Fibroblast of skin of scalp (primary cell): ENCODE results near the gene MAMSTR. TPM values are rescaled to one million over a fixed set of nuclear protein-coding genes. Genes with fewer than 3 reads are reported as not detected.
"Not testable (repeated sequence)": the region's sequence is repeated elsewhere in the genome, so short reads cannot be mapped to it uniquely, and the experiment has no call there.

Experiments used
- DNase-seq: peaks from one replicate; pipeline ENCODE4 v3.0.0-alpha.2; 2013
- polyA plus RNA-seq, 2 experiments: library from polyadenylated mRNA; unstranded; fragments of 120-200 nt; gene quantifications; one replicate each; pipeline ENCODE4 v1.2.1, GENCODE V29; 2013; ENCODE audit not compliant: insufficient read length in 2 of 2

MAMSTR gene, protein sequence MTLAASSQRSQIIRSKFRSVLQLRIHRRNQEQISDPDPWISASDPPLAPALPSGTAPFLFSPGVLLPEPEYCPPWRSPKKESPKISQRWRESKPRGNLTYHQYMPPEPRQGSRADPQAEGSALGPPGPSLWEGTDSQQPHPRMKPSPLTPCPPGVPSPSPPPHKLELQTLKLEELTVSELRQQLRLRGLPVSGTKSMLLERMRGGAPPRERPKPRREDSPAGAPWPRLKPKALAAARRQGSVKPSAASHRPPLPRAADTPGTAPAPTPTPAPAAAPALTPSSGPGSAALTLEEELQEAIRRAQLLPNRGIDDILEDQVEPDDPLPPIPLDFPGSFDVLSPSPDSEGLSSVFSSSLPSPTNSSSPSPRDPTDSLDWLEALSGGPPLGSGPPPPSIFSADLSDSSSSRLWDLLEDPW
- polyA plus RNA-seq (2013, experiment 1 of 2; ENCODE audit: insufficient read length): 2.6 TPM
- 5.4 TPM for polyA plus RNA-seq (2013, experiment 2 of 2; ENCODE audit: insufficient read length)

DNA sequence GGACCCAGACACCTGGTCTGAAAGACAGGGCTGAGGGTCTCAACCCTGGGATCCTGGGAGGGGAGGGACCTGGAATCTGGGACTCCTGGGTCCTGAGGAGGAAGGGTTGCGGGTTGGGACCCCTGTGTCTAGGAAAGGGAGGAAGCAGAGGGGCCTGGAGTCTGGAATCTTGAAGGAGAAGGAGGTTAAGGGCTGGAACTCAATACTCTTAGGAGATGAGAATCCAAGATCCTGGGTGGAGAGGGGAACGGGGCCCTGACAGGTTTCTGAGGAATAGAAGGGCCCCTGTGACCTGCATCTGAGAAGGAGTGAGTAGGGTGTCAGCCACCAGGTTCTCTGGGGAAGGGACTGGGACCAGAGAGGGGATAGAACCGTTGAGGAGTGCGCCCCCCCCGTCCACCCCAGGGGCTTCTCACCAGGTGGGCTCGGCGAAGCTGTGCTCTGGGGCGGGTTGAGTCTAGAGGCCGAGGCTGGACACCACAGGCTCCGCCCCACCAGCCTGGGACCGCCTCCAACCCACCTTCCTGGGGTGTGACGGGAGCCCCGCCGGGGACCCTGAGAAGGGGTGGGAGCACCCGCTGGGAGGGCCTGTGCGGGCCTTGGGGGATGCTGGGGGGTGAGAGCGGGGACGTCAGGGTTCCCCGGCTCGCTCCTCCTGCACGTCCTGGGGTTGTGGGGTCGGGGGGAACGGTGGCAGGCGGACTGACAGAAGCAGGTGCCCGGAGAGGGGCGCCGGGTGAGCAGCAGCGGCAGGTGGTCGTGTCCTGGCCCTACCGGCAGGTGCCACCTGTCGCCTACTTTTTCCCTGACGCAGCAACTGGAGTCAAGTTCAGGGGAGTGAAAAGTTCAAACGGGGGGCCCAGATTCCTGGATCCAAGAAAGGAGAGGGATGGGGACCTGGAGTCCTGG, at the start of gene MAMSTR:
MAMSTR (minus strand) TSS at position 463 of the 909 bp plus-strand sequence. CDS start 694 bp downstream, outside the sequence.
- DNase-seq: no peak

DNA sequence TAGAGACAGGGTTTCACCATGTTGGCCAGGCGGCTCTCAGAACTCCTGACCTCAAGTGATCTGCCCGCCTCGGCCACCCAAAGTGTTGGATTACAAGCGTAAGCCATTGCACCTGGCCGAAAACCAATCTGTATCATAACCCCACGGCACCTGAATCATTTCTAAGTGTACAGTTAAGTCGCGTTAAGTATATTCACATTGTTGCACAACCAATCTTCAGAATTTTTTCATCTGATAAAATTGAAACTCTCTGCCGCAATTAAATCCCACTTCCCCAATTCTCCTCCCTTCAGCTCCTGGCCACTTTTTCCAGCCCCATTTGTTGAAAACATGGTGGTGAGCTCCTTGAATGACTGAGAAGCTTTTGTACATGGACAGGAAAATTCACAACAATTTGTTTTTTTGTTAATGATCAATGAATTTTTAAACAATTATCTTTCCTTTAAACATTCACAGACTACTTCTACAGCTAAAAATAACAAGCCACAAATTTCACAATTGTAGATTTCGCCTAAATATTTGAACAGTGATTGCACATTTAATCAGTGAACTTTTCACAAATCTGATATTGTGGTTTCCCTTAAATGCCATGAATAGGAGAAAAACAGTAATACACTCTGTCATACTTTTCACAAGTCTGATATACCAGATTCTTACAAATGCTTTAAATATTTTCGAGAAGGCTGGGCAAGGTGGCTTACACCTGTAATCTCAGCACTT, 49.6 kb upstream of the MAMSTR start:
- no peak for DNase-seq

DNA sequence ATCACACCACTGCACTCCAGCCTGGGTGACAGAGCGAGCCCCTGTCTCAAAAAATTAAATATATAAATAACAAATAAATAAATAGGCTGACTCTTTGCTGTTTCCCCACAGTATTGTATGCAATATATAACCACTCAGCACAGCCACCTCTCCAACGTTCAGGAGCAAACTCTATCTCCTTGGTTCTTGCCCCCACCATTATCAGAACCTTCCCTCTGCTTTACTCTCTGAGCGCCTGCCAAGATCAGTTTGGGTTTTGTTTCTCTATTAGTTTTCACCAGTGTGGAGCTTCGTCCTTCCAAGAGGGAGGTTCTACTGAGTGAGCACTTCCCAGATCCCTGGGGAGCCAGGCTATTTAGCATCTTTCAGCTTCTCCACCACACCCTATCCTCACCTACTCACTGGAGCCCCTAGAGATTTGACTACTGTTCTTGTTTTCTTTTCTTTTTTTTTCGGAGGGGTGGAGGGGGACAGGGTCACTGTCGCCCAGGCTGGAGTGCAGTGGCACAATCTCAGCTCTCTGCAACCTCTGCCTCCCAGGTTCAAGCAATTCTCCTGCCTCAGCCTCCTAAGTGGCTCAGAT, 48.7 kb upstream of the MAMSTR start:
- not testable (repeated sequence) for DNase-seq

DNA sequence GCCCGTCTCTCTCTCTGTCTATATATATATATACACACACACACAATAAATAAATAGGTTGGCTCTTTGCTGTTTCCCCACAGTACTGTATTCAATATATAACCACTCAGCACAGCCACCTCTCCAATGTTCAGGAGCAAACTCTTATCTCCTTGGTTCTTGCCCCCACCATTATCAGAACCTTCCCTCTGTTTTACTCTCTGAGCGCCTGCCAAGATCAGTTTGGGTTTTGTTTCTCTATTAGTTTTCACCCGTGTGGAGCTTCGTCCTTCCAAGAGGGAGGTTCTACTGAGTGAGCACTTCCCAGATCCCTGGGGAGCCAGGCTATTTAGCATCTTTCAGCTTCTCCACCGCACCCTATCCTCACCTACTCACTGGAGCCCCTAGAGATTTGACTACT, 46.3 kb upstream of the MAMSTR start:
- not testable (repeated sequence) for DNase-seq

DNA sequence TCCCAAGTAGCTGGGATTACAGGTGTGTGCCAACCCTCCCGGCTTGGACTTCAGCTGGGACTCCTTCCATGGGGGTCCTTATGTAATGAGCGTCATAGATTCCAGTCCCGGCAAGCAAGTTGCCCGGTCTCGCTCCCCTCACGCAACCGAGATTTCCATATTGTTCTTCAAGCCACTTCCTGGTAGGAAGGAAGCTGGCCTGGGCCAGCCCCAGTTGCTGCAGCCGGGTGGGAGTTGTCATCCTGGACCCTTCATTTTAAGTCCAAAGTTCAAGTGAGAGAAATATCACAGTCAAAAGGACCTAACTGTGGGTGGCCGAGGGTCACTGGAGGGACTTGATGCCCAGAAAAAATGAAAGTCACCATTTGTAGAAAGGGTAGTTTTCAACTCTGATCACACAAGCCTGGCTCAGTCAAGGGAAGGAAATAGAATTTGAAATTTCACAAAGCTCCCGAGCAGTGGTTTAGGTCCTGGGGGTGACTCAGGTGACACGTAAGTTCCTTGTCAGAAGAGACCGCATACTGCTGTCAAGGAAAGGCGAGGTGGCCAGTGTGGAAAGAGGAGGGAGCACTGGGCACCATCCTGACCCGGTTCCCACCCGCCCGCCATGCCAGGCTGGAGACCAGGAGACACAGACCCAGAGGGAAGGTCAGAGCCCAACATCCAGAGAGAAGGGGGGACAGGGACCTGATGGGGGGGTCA, 41.1 kb upstream of the MAMSTR start:
- no peak for DNase-seq

DNA sequence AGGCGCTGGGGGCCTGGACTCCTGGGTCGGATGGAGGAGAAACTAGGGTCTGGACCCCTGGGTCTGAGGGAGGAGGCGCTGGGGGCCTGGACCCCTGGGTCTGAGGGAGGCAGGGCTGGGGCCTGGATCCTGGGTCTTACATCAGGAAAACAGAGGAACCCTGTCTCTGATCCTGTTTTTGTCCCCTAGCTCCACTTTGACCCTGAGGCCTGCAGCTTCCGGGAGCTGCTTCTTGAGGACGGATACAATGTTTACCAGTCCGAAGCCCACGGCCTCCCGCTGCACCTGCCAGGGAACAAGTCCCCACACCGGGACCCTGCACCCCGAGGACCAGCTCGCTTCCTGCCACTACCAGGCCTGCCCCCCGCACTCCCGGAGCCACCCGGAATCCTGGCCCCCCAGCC, 38.2 kb upstream of the MAMSTR start:
- no peak for DNase-seq

DNA sequence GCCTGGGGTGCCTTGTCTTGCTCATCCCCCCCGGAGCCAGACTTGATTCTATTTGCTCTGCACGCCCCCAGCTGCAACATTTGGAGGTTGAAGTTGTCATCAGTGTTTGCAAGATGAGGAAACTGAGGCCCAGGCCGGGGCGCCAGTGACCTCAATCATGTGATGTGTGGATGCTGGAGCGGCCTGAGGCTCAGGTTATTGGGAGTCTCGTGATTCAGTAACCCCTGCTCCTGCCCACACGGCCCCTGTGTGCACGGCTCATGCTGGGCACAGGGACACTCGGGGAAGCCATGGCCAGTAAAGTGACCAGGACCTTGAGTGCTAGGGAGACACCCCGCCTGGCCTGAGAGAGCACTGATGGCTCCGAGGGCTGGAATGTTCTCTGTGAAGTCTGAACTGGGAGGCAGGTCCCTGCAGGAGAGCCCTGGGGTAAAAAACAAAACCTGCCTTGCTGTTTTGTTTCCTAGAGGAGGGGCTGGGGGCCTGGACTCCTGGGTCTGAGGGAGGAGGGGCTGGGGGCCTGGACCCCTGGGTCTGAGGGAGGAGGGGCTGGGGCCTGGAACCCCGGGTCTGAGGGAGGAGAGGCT, 37.7 kb upstream of the MAMSTR start:
- no peak for DNase-seq

DNA sequence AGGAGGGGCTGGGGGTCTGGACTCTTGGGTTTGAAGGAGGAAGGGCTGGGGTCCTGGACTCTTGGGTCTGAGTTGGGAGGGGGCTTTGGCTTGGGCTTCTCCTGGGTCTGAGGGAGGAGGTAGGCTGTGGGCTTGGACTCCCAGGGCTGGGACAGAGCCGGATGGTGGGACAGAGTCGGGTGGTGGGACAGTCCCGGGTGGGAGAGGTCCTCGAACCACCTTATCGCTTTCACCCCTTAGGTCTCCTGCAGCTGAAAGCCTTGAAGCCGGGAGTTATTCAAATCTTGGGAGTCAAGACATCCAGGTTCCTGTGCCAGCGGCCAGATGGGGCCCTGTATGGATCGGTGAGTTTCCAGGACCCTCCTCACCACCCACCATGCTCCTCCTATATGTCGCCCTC, 37.2 kb upstream of the MAMSTR start:
- DNase-seq: no peak

DNA sequence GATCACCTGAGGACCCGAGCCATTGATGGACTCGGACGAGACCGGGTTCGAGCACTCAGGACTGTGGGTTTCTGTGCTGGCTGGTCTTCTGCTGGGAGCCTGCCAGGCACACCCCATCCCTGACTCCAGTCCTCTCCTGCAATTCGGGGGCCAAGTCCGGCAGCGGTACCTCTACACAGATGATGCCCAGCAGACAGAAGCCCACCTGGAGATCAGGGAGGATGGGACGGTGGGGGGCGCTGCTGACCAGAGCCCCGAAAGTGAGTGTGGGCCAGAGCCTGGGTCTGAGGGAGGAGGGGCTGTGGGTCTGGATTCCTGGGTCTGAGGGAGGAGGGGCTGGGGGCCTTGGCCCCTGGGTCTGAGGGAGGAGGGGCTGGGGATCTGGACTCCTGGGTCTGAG, 36.7 kb upstream of the MAMSTR start:
- DNase-seq: no peak

DNA sequence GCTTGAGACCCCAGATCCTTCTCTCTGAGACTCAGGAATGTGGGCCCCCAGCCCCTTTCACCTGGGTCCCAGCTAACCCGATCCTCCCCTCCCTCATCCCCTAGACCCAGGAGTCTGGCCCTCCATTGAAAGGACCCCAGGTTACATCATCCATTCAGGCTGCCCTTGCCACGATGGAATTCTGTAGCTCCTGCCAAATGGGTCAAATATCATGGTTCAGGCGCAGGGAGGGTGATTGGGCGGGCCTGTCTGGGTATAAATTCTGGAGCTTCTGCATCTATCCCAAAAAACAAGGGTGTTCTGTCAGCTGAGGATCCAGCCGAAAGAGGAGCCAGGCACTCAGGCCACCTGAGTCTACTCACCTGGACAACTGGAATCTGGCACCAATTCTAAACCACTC, 36.3 kb upstream of the MAMSTR start:
- DNase-seq: no peak

DNA sequence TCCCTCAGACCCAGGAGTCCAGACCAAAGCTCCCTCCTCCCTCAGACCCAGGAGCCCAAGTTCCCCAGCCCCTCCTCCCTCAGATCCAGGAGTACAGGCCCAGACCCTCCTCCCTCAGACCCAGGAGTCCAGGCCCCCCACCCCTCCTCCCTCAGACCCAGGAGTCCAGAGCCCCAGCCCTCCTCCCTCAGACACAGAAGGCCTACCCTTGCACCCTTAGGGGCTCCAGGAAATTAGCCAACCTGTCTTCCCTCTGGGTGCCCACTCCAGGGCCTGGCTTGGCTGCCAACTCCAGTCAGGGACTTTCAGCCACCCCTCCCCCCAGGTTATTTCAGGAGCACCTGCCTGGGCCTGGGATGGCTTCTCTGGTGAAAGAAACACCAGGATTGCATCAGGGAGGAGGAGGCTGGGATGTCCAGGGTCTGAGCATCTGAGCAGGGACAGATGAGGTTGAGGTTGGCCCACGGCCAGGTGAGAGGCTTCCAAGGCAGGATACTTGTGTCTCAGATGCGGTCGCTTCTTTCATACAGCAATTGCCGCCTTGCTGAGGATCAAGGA, 35.6 kb upstream of the MAMSTR start, which contains the start of gene FGF21:
FGF21 (plus strand) TSS at position 441 of the 558 bp plus-strand sequence. CDS start 713 bp downstream, outside the sequence.
- peak; percentile 31 for DNase-seq

DNA sequence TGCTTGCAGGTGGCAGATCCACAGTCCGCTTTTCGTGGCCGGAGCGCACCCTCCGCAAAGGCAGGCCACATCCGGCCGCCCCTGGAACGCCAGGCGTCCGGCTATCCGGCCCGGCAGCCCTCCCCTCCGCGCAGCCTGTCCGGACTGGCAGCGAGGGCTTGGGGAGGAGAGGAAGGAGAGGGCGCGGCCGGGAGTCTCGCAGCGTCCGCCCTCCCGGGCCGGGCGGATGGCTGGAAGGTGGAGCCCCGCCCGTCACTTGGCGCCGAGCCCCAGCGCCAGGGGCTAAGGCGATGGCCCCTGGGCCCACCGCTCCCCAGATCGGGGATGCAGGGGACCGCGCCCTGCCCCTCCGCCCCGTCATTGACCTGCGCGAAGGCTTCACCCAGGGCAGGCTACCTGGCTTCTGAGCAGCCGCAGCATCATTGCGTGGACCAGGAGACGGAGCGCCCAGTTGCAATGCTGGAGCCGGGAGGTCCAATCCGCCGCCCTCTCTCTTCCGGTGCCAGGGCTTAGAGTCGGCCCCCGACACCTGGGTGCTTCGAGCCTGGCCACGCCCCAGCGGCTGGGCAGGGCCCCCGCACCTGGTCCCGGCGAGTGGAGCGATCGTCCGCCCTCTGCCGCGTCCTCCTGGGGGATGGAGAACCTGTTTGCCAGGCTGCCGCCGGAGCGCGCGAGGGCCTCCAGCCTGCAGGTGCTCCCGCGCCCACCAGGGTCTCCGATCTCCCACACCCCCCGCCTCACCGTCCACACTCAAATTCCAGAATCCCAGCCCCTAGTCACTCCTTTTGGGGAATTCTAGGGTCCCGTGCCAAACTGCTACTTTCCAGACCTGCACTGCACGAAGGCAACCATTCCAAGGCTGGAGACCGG, 33.2 kb upstream of the MAMSTR start, which contains the start of gene FUT1:
FUT1 (minus strand) TSS at position 146 of the 870 bp plus-strand sequence. CDS start 1,360 bp downstream, outside the sequence.
- DNase-seq: no peak

DNA sequence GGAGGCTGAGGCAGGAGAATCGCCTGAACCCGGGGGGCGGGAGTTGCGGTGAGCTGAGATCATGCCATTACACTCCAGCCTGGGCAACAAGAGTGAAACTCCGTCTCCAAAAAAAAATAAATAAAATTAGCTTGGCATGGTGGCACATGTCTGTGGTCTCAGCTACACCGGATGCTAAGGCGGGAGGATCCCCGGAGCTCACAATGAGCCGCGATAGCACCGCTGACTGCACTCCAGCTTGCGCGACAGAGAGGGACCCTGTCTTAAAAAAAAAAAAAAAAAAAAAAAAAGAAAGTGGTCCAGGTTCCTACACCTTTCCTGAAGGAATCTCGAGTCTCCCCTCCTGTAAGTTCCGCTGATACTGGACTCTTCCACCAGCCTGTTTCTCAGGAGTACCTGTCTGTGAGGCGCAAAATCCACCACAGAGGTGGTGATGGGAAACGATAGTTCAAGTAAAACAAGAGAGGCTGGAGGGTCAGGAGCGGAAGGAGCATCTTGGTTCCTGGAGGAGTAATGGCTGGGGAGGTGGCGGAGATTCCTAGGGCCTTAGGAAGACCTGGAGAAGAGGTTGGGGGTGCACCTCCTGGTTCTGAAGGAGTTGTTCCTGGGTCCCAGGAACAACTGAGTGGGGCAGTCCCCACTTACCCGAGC, 32.4 kb upstream of the MAMSTR start:
- DNase-seq: no peak

DNA sequence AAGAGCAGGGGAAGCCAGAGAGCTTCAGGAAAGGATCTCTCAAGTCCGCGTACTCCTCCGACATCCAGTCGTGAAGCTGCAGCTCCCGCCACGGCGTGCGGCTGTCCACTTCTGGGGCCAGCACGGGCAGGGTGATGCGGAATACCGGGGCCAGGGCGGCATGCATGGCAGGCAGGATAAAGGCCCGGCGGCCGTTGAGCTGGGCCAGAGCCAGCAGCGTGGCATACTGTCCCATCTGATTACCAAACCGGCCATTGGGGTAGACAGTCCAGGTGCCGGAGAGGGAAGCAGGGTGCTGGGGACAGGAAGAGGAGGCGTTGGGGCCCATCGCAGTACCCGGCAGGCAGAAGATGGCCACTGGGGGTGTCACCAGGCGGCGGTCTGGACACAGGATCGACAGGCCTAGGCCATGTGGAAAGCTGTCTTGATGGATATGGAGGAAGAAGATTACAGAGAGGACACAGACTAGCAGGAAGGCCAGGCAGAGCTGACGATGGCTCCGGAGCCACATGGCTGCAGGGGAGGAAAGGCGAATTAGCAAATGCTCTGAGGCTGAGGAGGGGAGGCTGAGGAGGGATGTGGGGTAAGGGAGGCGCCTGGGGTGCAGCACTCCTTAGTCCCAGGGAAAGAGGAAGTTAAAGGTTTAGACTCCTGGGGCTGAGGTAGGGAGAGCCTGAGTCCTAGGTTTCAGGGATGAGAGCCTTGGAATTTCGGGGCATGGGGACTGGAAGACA, 31.4 kb upstream of the MAMSTR start:
- DNase-seq: no peak

DNA sequence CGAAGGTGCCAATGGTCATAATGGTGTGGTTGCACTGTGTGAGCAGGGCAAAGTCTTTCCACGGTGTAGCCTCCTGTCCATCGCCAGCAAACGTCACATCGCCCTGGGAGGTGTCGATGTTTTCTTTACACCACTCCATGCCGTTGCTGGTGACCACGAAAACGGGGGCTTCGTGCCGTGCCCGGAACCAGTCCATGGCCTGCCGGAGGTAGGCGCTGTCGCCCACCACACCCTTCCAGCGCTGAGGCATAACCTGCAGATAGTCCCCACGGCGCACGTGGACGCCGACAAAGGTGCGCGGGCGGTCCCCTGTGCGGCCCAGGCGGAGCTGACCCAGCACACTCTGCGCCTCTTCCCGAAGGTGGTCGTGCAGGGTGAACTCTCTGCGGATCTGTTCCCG, 30.8 kb upstream of the MAMSTR start:
- no peak for DNase-seq

DNA sequence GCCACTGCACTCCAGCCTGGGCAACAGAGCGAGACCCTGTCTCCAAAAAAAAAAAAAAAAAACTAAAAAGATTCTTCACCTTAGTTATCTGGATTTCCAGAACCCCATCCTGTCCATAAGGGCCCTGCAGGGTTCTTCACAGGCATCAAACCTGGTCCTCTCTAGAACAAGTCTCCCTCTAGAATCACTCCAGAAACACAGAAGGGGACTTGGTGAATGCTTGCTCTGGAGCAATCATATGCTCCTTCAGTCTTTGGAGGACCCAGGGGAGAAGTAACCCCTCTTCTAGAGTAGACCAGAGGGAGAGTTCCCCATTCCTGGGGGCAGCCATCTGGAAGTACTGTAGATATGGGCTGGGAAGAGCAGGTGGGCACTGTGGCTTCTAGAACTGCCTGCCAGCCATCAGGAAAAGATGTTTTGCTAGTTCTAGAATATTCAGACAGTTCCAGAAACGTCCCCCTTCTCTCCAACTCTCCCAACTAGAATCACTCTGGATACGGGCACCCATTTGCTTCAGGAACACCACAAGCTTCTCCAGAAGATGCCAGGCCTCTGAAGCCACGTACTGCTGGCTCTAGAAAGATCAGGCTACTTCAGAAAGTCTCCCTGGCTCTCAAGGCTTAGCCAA, 30.2 kb upstream of the MAMSTR start:
- DNase-seq: no peak

DNA sequence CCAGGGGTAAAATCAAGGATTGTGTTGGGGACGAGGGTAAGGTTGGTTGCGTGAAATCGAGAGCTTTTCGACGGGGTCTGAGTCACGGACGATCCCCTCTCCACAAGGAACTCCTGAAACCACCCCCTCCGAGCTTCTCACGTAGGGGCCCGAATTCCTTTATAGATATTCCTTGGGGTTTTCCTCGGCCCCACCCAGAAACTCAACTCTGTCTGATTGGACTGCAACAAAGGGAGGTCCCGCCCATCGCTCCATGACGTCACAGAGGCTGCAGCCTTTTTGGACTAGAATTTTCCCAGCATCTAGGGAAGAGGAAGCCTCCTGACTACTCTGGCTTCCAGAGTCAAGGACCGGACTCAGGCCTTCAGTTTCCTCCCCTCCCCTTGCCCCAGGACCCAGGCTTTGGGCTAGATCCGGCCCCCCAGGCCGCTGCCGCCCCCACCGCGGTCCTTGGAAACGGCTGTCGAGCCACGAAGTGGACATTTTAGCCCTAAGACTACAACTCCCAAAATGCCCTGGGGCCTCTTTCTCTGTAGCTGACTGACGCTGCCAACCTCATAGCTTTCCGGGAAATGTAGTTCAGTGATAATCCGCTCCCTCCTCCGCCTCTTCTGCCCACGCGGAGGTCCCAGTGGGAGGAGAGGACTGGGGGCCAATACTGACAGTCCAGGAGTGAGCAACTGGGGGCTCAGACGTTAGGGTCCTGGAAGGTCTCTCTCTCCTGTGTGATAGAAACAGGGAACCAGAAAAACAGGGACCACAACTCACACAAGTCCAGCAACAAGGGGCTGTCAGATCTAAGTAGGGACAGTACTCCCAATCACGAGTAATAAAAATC, 27.4 kb upstream of the MAMSTR start, which contains the start of gene IZUMO1:
IZUMO1 (minus strand) TSS at position 172 of the 838 bp plus-strand sequence. CDS start 1,050 bp downstream, outside the sequence.
- DNase-seq: peak; percentile 92
